HG03521 (cell line): ENCODE measurements around the gene PCBP2.

ENCODE experiments used
- ATAC-seq: cut with Tn5 transposase; IDR thresholded peaks from one replicate; pipeline ENCODE4 v1.9.1; 2021; ENCODE audit warnings: mild to moderate bottlenecking, moderate library complexity; ENCODE audit not compliant: unreplicated experiment

Gene PCBP2

DNA sequence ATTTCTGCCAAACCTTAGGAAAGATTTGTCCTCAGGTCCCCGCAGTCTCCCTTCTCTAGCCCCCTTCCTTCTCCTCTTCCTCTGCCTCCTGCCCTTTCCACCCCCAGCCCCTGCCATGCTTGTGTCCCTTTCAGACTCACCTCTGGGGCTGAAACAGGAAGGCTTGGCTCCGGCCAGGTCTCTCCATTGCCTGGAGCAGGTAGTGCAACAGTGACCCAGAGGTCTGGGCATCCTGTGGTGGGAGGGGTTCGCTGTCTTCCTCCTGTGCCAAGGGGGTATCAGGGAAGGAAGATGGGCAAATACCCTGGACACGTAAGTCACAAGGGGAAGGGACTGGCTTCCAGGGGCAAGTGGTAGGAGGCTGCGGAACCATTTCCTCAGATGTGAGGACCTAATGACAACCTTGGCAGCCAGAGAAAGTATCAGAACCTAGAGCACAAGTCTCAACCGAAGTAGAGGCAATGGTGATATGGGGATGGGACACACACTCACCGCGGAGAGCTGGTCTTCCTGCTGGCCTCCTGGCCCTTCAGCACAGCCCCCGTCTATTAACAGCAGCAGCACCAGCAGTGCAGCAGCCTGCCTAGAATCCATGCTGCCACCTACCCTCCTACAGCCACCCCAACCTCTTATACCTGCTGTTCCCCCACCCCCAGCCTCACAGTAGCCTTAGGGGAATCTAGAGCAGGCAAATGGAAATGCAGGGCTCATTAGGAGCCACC, 55.1 kb downstream of the PCBP2 start, which contains the start of gene NPFF:
TSS of gene NPFF (minus strand) at position 604 of the 722 bp plus-strand sequence. CDS start at position 594, 10 bp downstream.
- no peak for ATAC-seq

GRCh38 chr12:53507603-53507885, 55.6 kb downstream of the PCBP2 start:
- ATAC-seq: no peak

GRCh38 chr12:53508534-53509170, 56.8 kb downstream of the PCBP2 start:
- ATAC-seq: peak; percentile 77

DNA sequence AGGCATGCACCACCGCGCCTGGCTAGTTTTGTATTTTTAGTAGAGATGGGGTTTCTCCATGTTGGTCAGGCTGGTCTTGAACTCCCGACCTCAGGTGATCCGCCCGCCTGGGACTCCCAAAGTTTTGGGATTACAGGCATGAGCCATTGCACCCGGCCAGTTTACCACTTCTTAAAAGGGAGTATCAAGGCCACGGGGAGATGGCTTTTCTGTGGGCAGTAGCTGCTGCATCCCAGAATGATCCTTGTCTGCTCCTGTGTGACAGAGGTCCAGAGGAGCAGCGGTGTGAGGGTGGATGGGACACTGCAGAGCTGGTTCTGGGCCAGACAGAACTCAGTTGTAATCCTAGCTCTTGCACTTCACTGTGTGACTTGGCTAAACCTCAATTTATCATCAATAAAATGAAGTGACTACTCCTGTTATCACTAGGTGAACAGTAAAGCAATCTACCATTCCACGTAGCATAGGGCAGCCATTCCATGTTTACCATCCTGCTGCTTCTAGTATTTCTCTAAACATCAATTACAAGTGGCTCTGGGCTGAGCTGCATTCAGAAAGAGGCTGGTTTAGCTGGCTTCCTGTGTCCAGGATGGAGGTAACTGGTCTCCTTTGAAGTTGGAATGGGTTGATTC, 58.4 kb downstream of the PCBP2 start:
- ATAC-seq: no peak

GRCh38 chr12:53513712-53514410, 62.0 kb downstream of the PCBP2 start:
- ATAC-seq: no peak

GRCh38 chr12:53514628-53515290, 62.9 kb downstream of the PCBP2 start:
- ATAC-seq: no peak

DNA sequence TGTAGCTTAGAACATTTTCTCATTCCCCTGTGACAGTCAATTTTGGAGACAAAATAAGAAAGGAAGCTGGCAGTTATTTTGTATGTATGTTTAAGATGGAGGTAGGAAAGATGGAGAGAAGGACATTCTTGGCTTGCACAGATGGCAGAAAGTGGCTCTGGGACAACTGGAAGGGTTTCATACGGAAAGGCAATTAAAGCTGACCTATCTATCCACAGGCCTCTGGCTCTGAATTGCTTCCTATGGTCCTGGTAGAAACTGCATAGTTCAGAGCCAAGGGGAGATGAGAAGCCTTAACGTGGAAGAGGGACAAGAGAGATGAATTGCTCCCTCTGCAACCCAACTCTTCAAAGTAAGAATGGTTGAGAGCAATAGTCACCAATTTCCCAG, 63.4 kb downstream of the PCBP2 start:
- no peak for ATAC-seq

DNA sequence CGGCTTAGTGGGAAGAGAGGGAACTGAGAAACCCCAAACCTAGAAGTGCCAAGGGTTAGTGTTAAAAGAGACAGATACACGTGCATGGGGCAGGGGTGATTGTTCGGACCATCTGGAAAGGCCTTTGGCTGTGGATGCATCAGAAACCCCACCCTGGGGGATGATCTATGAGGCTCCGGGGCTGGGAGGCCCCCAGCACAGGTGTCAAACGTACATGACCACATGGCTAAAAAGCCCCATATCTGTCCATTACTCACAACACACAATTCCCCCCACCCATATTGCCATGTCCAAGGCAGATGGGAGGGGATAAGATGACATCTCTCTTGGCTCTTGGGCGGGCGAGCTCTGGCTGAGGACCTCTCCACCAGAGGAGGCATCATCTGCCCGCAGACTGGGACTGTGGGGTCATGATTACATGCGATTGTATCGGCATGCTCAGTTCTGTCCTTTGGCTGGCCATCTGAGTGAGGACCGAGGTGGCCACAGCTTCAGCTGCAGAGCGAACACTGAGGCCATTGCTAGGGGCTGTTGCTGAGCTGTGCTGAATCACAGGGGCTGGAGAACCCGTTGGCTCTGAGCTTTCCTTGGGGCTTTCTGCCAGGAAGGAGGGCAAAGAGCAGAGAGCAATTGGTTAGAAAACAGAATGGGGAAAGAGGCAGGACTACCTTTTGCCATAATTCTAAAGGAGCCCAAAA, 65.0 kb downstream of the PCBP2 start:
- no peak for ATAC-seq

DNA sequence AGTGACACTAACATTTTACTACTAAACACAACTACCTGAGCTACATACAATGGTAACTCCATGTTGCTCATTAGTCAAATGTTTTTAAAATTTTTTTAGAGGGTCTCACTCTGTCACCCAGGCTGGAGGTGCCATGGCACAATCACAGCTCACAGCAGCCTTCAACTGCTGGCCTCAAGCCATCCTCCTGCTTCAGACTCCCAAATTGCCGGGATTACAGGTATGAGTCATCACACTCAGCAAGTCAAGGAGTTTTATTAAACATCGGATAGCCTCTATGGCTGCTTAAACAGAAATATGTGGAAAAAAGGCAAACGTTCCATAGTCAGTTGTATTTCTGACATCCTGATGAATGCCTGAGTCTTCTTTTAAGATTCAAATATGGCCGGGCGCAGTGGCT, 66.5 kb downstream of the PCBP2 start:
- ATAC-seq: no peak

- ATAC-seq: no peak
These were observed 71.2 kb downstream of the PCBP2 start for GRCh38 chr12:53523131-53523530.

- no peak for ATAC-seq
These were observed 72.6 kb downstream of the PCBP2 start for GRCh38 chr12:53524476-53524875.

DNA sequence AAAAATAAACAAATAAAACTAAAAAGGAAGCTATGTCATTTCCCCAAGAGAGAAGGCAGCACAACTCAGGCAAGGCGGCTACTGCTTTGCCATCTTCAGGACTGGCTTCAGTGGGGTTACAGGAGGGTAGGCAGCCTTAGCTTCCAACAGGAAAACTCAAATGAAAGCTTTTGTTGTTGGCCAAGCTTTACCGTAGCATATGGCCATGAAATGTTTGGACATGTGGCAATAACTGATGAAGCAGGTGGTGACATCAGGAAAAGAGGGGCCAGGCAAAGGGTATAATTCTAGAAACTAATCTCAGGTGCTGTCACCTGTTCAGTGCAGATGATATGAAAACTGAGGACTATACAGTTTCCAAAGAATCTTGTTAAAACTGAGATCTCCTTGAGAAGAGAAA, 78.2 kb downstream of the PCBP2 start:
- no peak for ATAC-seq
